Activated B cell treated with CpG ODN at 0.5 μM for 24 hours (primary cell): ENCODE data around the gene GRM7. TPM values are rescaled to one million over a fixed set of nuclear protein-coding genes. Genes with fewer than 3 reads are reported as not detected.

Source experiments
- ATAC-seq: fragments of 200-7000 bp; cut with Tn5 transposase; one replicate; pipeline ENCODE4 v1.10.0; 2021; ENCODE audit warnings: low read depth, mild to moderate bottlenecking, moderate library complexity
- CTCF ChIA-PET: fragments of 350-600 bp; sonication (Branson Sonifier 250); formaldehyde crosslinking; loops from one replicate; lab custom pipeline; 2021; ENCODE audit warnings: antibody characterized with exemption; lab: Charles Lee
- POLR2A ChIA-PET: fragments of 350-600 bp; sonication (Branson Sonifier 250); formaldehyde crosslinking; loops from one replicate; lab custom pipeline; 2021; ENCODE audit warnings: antibody characterized with exemption; lab: Charles Lee
- DNase-seq: peaks from one replicate; pipeline ENCODE4 v3.0.0; 2022
- H3K27ac Mint-ChIP-seq: one replicate; pipeline ENCODE4 v1.8.0; 2020; ENCODE audit warnings: mixed read lengths
- H3K27me3 Mint-ChIP-seq: one replicate; pipeline ENCODE4 v1.8.0; 2021; ENCODE audit warnings: mixed read lengths
- H3K36me3 Mint-ChIP-seq: one replicate; pipeline ENCODE4 v1.8.0; 2021; ENCODE audit warnings: low read depth, mixed read lengths
- H3K4me1 Mint-ChIP-seq: one replicate; pipeline ENCODE4 v1.8.0; 2021; ENCODE audit warnings: mixed read lengths
- H3K4me3 Mint-ChIP-seq: one replicate; pipeline ENCODE4 v1.8.0; 2020; ENCODE audit warnings: mild to moderate bottlenecking, mixed read lengths
- H3K9me3 Mint-ChIP-seq: one replicate; pipeline ENCODE4 v1.8.0; 2020; ENCODE audit warnings: mixed read lengths
- intact Hi-C: fragments of 100-400 bp; cut with micrococcal nuclease; formaldehyde crosslinking; loops from one replicate; pipeline ENCODE4 v1.15.1; 2024
- total RNA-seq: library from RNA; stranded (reverse); gene quantifications from 2 replicates; pipeline ENCODE4 v1.2.3, GENCODE V29; 2022
- TF ChIP-seq, protein P1 (sequence below): fragments of 200-600 bp; IDR thresholded peaks from one replicate; pipeline ENCODE4 v1.8.0; 2022; ENCODE audit warnings: antibody characterized with exemption, mild to moderate bottlenecking

GRM7 gene
- total RNA-seq, 1 donor from 2014 or later: not detected

DNA sequence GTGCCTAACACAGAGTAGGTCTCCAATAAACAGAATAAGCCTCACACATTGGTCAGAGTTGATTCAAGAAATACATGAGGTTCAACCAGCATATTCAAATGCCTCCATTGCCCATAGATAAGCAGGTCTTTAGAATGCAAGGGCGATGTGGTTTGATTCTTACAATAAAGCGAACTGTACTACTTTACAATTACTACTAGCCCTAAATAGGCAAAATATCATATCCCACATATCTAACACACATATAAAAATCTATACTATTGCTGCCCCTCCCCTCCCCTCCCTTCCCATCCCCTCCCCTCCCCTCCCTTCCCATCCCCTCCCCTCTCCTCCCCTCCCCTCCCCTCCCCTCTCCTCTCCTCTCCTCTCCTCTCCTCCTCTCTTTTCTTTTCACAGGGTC is 6.7 kb upstream of the GRM7 start:
- POLR2A ChIA-PET: no interaction called here
- DNase-seq: no peak
- H3K27ac Mint-ChIP-seq: no peak overlapping the region
- H3K27me3 Mint-ChIP-seq: no peaks in the 10 kb centered on the region
- H3K4me1 Mint-ChIP-seq: no peaks in the 10 kb centered on the region
- TF ChIP-seq, protein P1, sequence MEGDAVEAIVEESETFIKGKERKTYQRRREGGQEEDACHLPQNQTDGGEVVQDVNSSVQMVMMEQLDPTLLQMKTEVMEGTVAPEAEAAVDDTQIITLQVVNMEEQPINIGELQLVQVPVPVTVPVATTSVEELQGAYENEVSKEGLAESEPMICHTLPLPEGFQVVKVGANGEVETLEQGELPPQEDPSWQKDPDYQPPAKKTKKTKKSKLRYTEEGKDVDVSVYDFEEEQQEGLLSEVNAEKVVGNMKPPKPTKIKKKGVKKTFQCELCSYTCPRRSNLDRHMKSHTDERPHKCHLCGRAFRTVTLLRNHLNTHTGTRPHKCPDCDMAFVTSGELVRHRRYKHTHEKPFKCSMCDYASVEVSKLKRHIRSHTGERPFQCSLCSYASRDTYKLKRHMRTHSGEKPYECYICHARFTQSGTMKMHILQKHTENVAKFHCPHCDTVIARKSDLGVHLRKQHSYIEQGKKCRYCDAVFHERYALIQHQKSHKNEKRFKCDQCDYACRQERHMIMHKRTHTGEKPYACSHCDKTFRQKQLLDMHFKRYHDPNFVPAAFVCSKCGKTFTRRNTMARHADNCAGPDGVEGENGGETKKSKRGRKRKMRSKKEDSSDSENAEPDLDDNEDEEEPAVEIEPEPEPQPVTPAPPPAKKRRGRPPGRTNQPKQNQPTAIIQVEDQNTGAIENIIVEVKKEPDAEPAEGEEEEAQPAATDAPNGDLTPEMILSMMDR: no peak
- no peak for ATAC-seq
- CTCF ChIA-PET: no interaction called here
- no peaks in the 10 kb centered on the region for H3K36me3 Mint-ChIP-seq
- H3K4me3 Mint-ChIP-seq: no peak overlapping the region
- H3K9me3 Mint-ChIP-seq: no peaks in the 10 kb centered on the region
- intact Hi-C loops: no loop called here

DNA sequence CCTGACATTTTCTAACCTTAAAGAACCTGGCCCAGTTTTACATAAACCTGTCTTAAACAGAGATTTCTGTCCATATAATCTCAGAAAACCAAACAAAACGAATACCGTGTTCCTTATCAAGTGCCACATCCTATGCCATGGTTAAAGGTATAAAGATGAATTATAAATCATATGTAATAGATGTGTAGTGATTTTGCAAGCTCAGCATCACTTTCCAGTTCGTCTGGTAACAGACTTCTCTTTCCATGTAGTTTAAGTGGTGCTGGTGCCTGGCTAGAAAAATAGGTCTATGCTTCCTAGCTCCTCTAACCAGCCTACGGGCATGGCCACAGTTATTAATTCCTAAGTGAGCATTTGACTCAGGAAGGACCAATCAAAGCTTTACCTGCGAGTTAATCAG is 3.4 kb upstream of the GRM7 start:
- no peak overlapping the region for H3K4me3 Mint-ChIP-seq

DNA sequence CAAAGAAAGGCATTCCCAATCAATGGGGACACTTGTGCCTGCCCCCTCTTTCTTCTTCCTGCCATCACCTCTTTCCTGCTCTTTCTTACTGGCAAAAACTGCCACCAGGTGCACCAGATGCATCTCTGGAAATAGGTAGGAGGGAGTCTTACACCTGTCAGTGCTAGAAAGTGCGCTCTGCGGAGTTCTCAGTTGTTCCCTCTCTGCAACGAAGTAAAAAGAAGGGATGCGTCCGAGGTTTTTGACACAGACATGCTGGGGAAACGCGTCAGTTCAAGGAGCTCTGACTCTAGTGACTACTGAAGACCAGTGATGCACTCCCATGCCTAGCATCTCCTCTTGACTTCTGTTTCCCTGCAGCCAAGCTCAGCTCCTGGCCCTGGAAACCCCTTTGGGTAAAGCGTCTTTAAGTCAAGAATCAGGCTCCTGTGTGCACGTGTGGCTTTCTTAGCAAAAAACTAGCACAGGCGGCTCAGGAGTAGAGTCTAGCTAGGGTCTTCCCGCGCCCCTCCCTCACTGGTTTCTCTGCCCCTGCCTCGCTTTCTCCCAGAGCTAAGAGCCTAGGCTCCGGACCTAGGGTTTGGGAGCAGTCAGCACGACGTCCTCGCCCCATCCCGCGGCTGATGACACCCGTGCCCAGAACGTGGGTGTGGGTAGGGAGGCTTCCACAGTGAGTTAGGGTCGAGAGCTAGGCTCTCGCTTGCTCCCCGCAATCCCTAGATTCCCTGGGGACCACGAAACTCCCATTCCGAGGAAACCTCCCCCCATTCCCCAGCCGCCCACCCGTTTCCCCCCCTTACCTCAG is 564 bp upstream of the GRM7 start:
- Mint-ChIP-seq H3K27ac (no peak overlapping the region), H3K4me1 (no peaks in the 10 kb centered on the region), H3K27me3 (peaks cover 15% of the 10 kb centered on the region), H3K36me3 (no peaks in the 10 kb centered on the region), H3K4me3 (no peak overlapping the region), H3K9me3 (peaks cover 3% of the 10 kb centered on the region)
- intact Hi-C loops: no loop called here
- POLR2A ChIA-PET: no interaction called here
- CTCF ChIA-PET: no interaction called here
- no peak for ATAC-seq
- DNase-seq: no peak
- TF ChIP-seq, protein P1: no peak

More for the DNA sequence above, 3.4 kb upstream of the GRM7 start:
- no peak for DNase-seq
- Mint-ChIP-seq H3K36me3 (no peaks in the 10 kb centered on the region), H3K27me3 (peaks cover 5% of the 10 kb centered on the region), H3K4me1 (no peaks in the 10 kb centered on the region), H3K9me3 (peaks cover 3% of the 10 kb centered on the region), H3K27ac (no peak overlapping the region)
- ATAC-seq: no peak
- ChIA-PET CTCF (no interaction called here), POLR2A (no interaction called here)
- intact Hi-C loops: no loop called here
- TF ChIP-seq, protein P1: no peak

DNA sequence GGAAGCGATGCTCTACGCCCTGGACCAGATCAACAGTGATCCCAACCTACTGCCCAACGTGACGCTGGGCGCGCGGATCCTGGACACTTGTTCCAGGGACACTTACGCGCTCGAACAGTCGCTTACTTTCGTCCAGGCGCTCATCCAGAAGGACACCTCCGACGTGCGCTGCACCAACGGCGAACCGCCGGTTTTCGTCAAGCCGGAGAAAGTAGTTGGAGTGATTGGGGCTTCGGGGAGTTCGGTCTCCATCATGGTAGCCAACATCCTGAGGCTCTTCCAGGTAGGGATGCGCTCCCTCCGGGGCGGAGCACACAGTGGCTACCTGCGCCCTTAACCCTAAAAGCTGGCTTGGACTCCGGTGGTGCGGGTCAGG is 698 bp downstream of the GRM7 start:
- H3K36me3 Mint-ChIP-seq: no peaks in the 10 kb centered on the region
- ChIA-PET CTCF (no interaction called here), POLR2A (no interaction called here)
- peaks cover 3% of the 10 kb centered on the region for H3K9me3 Mint-ChIP-seq
- peaks cover 15% of the 10 kb centered on the region for H3K27me3 Mint-ChIP-seq
- DNase-seq (no peak), ATAC-seq (no peak)
- H3K27ac Mint-ChIP-seq: no peak overlapping the region
- no peaks in the 10 kb centered on the region for H3K4me1 Mint-ChIP-seq
- no peak overlapping the region for H3K4me3 Mint-ChIP-seq
- TF ChIP-seq, protein P1: no peak
- intact Hi-C loops: no loop called here

DNA sequence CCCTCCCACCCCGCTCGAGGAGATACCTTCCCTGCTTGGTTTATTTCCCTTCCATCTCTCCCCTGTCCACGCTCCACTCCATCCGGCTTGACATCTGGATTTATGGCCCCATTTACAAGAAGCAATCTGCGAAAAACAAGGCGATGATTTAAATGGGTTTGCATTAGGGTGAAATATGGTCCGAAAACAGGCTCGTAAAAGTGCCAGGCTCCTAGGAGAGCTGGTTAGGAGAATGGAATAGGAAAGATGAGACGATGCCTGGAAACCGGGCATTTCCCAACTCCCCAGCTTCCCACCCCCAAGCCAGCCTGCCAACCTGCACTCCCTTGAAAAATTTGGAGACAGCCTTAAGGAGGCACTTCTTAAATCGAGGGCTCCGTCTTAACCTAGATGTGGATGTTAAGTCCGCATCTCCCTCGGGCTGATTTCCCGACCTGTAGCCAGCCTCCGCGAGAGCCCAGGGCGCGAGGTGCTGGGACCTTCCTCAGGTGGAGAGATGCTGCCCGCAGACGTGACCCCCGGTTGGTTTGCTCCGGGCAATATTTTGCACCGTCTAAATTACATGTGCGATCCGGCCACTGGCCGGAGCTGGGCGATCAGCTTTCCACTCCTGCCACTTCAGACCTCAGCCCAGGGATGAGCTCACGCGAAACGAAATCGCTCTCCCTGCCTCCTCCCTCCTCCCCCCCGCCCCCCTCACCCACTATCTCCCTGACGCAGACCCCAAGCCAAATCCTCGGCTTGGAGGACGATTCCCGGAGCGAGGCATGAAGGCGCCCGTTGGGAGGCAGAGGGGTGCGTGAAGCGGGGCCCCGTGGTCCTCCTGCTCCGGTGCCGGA is 1.3 kb downstream of the GRM7 start:
- Mint-ChIP-seq H3K9me3 (peaks cover 3% of the 10 kb centered on the region), H3K36me3 (no peaks in the 10 kb centered on the region), H3K27ac (no peak overlapping the region), H3K4me3 (no peak overlapping the region), H3K4me1 (no peaks in the 10 kb centered on the region), H3K27me3 (peaks cover 15% of the 10 kb centered on the region)
- intact Hi-C loops: no loop called here
- POLR2A ChIA-PET: no interaction called here
- no peak for ATAC-seq
- no peak for DNase-seq
- TF ChIP-seq, protein P1: no peak
- CTCF ChIA-PET: no interaction called here
